Left renal cortex interstitium (tissue), 4 donors: ENCODE results near the gene PLA2G12B. TPM values are rescaled to one million over a fixed set of nuclear protein-coding genes. Genes with fewer than 3 reads are reported as not detected.

Experiments used
- DNase-seq, 4 donors: peaks; one replicate each; pipeline ENCODE4 v3.0.0-alpha.2; 2013; ENCODE audit warnings: low read depth in 4 of 4, low spot score in 2 of 4, missing footprints in 1 of 4
- polyA plus RNA-seq, 4 donors: library from polyadenylated mRNA; unstranded; fragments of 120-200 nt; gene quantifications; one replicate each; pipeline ENCODE4 v1.2.1, GENCODE V29; 2013; ENCODE audit not compliant: insufficient read length in 4 of 4

PLA2G12B gene
- polyA plus RNA-seq, 4 donors, result 5.6 to 8.7 (median 6.6) TPM

DNA sequence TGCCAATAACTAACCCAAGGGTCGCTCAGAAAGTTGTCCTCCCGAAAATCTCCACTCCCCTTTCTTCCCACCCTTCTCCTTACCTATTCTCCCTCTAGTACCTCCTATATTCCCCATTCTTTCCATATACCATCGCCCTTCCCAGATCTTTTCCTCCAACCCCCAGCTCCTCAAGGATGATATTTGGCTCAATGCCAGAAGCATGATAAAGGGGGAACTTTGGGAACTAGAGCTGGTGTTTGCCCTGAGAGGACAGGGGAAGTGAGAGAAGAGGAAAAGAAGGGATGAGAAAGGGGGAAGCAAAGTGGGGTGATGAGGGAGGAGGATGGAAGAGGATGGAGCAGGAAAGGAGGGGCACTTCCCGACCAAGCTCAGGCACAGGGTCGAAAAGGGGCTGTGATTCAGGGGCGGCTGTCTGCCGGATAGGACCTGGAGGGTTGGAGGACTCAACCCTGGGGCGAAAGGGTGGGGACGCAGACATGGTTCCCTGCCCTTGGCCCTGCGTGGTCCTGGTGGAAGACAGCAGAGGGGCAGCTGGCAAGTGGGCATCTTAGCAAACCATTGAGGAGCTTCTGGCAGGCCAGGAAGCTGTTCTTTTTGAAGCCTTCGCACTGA, 59.3 kb downstream of the PLA2G12B start:
- DNase-seq, result no peak

DNA sequence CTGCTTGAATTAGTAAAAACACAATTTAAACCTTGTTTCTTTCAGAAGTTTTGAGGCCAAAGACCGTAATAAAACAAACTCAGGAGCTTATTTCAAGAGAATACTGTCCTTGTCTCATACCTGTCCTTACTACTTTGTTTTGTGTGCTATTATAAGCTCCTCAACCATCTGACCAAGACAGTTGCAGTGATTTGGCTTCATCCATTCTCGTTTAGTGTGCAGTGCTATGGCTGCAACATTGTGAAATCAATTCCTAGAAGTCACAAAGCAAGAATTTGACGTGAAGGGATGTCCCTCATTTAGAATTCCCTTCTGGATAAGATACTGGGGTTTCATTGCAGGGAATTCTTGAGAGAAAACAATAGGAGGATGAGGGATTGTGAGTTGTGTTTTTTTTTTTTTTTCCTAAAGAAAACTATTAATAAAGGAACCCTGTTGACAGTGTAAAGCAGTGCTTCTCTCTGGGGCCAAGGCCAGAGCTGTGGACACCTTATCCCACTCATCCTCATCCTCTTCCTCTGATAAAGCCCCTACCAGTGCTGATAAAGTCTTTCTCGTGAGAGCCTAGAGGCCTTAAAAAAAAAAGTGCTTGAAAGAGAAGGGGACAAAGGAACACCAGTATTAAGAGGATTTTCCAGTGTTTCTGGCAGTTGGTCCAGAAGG, 61.3 kb downstream of the PLA2G12B start, which contains the start of gene OIT3:
TSS of gene OIT3 (plus strand) at position 604 of the 663 bp plus-strand sequence. CDS start 60 bp downstream, outside the sequence.
- DNase-seq, result no peak

DNA sequence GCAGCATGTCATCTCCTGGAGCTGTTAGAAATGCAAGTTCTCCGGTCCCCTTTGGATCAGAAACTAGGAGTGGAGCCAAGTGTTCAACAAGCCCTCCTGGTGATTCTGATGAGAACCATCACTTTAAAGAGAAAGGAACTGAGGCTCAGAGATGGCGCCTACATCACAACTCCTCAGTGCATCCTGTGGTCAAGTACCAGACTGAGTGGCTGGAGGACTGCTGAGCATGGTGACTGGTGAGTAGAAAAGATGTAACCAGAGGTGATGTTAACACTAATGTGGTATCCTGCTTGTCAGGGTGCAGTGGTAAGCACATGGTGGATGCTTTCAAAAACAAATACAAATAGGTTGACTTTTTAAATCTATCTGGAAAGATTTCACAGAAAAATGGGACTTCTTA, 64.5 kb downstream of the PLA2G12B start:
- DNase-seq, result no peak

DNA sequence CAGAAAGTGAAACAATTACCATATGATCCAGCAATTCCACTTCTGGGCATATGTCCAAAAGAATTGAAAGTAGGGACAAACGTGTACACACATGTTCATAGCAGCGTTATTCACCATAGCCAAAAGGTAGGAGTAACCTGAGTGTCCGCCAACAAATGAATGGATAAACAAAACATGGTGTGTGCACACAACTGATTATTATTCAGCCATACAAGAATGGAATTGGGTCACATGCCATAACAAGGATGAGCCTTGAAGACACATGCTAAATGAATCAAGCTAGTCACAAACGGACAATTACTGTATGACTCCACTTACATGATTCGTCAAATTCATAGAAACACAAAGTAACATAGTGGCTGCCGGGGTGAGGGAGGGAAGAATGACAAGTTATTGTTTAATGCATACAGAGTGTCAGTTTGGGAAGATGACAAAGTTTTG, 65.2 kb downstream of the PLA2G12B start:
- DNase-seq, result no peak

DNA sequence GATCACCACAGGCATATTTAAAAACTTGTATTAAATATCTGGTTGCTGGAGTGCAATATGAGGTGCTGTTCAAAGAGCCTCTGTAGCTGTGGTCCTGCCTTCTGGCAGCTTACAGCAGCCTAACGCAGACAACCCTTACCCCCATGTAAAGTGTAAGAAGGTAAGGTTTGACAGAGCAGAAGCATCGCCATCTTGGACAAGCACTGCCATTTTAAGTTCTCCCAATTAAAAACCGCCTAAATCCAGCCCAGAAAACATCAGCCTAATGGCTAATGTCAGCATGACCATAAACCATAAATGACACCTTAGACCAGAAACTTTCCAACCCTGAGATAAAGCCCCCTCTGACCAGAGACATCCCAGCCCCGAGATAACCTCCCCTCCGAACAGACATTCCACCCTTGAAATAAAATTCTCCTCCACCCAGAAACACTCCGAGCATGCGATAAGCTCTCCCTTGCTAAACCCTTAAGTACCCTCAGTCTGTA, 66.4 kb downstream of the PLA2G12B start:
- DNase-seq, result no peak

DNA sequence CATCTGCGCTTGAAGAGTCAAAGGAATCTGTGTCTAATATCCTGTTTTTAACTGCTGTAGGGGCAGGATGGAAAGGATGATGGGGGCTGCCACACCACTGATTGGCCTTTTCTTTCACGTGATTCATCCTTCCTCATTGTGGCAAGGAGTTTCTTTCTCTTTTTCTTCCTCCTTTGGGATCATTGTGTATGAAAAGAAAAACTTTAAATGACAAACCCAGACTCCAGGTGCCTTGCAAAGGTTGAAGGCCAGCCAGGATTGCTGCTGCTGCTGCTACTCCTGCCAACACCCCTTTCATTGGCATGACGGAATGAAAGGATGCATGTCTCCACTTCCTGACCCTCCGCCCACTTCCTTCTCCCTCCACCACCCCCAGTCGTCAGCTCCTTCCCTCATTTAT, 67.6 kb downstream of the PLA2G12B start:
- DNase-seq, result no peak

DNA sequence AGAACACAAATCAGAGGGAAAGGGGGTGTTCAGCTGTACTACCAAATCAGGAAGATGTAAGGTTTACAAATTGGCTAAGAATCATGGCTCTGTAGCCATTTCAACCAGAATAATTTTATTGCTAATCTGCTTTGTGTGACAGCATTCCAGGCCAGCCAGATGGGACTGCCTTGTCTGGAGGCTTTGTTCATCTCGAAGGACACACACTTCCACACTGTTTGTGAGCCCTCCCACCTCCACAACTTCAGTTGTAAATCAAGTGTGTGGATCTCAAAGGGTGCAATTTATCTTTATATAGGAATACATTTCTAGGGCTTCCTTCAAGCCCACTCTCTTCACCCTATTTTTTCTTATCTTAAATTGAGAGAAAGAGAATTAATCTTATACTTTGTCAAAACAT, 68.0 kb downstream of the PLA2G12B start:
- DNase-seq, result no peak

DNA sequence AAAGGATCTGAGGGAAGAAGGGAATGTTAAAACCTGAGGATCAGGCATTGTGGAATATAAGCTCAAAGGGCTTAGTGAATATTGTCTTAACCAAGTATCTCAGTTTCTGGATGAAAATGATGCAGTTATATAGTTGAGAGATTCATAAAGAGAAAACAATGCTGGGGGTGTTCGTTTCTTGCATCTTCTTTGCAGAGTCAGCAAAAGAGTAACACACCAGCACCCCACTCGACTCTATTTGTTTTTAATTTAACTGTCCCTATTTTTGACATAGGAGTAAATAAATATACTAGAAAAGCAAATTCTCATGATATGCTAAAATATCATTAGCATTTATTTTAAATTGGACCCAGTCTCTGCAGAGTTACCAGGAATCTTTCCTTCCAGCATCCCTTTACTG, 68.7 kb downstream of the PLA2G12B start:
- no peak for DNase-seq

Other genes with a start within 250 kb of the PLA2G12B start
- 1 to 10 TPM; 2.0 to 3.9 (median 2.8) TPM for gene OIT3, start 61.1 kb downstream of the PLA2G12B start, polyA plus RNA-seq
- gene P4HA1, start 142.1 kb upstream of the PLA2G12B start, polyA plus RNA-seq, result 100 to 1,000 TPM in 1 of 4 donors, 10 to 100 TPM in 3; 67.5 to 101 (median 82.6) TPM
- 10 to 100 TPM in 1 of 4 donors, 1 to 10 TPM in 3; 4.1 to 10.1 (median 6.1) TPM for gene NUDT13, start 155.6 kb upstream of the PLA2G12B start, polyA plus RNA-seq
- 10 to 100 TPM; 33.6 to 40.9 (median 37.7) TPM for gene ECD, start 213.2 kb upstream of the PLA2G12B start, polyA plus RNA-seq
- 10 to 100 TPM; 33.4 to 56.7 (median 46.6) TPM for gene FAM149B1, start 213.3 kb upstream of the PLA2G12B start, polyA plus RNA-seq